ENCODE data around the gene RPUSD3.
"Not testable (repeated sequence)": the region's sequence is repeated elsewhere in the genome, so short reads cannot be mapped to it uniquely, and the experiment has no call there.

RPUSD3 gene

GRCh38 chr3:9855594-9855993, 11.8 kb upstream of the RPUSD3 start:
- H3K4me3 ChIP-seq (ENCODE audit: low read length), result no peak overlapping the region
- H3K79me2 ChIP-seq (ENCODE audit: low read length), result no peaks in the 10 kb centered on the region
- H3K9me3 ChIP-seq (replicated peaks; ENCODE audit: insufficient read depth, low read length), result no peaks in the 10 kb centered on the region
- no peak for DNase-seq
- H3K27me3 ChIP-seq (replicated peaks; ENCODE audit: insufficient read depth, low read length), result no peaks in the 10 kb centered on the region
- no peaks in the 10 kb centered on the region for H3K4me1 ChIP-seq (ENCODE audit: low read length)
- TF ChIP-seq CTCF (IDR thresholded peaks at IDR 0.05; ENCODE audit: low read length), result no peak
- no peak overlapping the region for H3K9ac ChIP-seq (ENCODE audit: low read length)
- no peaks in the 10 kb centered on the region for H3K36me3 ChIP-seq (replicated peaks; ENCODE audit: insufficient read depth, low read length)
- no peaks in the 10 kb centered on the region for H3F3A ChIP-seq (ENCODE audit: insufficient read depth, low read length)
- no peaks in the 10 kb centered on the region for H4K20me1 ChIP-seq (ENCODE audit: insufficient read depth, low read length)
- no peaks in the 10 kb centered on the region for H3K9me2 ChIP-seq (replicated peaks; ENCODE audit: insufficient read depth, low read length)
- no peak overlapping the region for H2AFZ ChIP-seq (ENCODE audit: low read length)
- H3K4me2 ChIP-seq (ENCODE audit: low read depth, low read length), result no peak overlapping the region
- no peak overlapping the region for H3K27ac ChIP-seq (ENCODE audit: low read length)

GRCh38 chr3:9854291-9854940, 10.6 kb upstream of the RPUSD3 start:
- H3K9me2 ChIP-seq (replicated peaks; ENCODE audit: insufficient read depth, low read length); H3K79me2 ChIP-seq (ENCODE audit: low read length); H2AFZ ChIP-seq (ENCODE audit: low read length); H3K36me3 ChIP-seq (replicated peaks; ENCODE audit: insufficient read depth, low read length); H3K27me3 ChIP-seq (replicated peaks; ENCODE audit: insufficient read depth, low read length); DNase-seq; H3F3A ChIP-seq (ENCODE audit: insufficient read depth, low read length); H3K9ac ChIP-seq (ENCODE audit: low read length); H3K27ac ChIP-seq (ENCODE audit: low read length); H3K4me2 ChIP-seq (ENCODE audit: low read depth, low read length); H3K4me3 ChIP-seq (ENCODE audit: low read length); H3K4me1 ChIP-seq (ENCODE audit: low read length); H4K20me1 ChIP-seq (ENCODE audit: insufficient read depth, low read length); H3K9me3 ChIP-seq (replicated peaks; ENCODE audit: insufficient read depth, low read length): not testable (repeated sequence)

GRCh38 chr3:9852528-9852927, 8.7 kb upstream of the RPUSD3 start:
- no peaks in the 10 kb centered on the region for H4K20me1 ChIP-seq (ENCODE audit: insufficient read depth, low read length)
- no peaks in the 10 kb centered on the region for H3K36me3 ChIP-seq (replicated peaks; ENCODE audit: insufficient read depth, low read length)
- no peaks in the 10 kb centered on the region for H3K27me3 ChIP-seq (replicated peaks; ENCODE audit: insufficient read depth, low read length)
- DNase-seq, result no peak
- H2AFZ ChIP-seq (ENCODE audit: low read length), result no peak overlapping the region
- TF ChIP-seq CTCF (IDR thresholded peaks at IDR 0.05; ENCODE audit: low read length), result no peak
- no peak for TF ChIP-seq EZH2phosphoT487 (IDR thresholded peaks at IDR 0.05; ENCODE audit: low read length)
- TF ChIP-seq EZH2 (optimal IDR thresholded peaks at IDR 0.05; ENCODE audit: low read depth, low read length), result no peak
- H3K4me3 ChIP-seq (ENCODE audit: low read length), result no peak overlapping the region
- no peak overlapping the region for H3K4me2 ChIP-seq (ENCODE audit: low read depth, low read length)
- no peaks in the 10 kb centered on the region for H3K79me2 ChIP-seq (ENCODE audit: low read length)
- H3K9ac ChIP-seq (ENCODE audit: low read length), result no peak overlapping the region
- no peaks in the 10 kb centered on the region for H3K9me2 ChIP-seq (replicated peaks; ENCODE audit: insufficient read depth, low read length)
- H3F3A ChIP-seq (ENCODE audit: insufficient read depth, low read length), result no peaks in the 10 kb centered on the region
- no peaks in the 10 kb centered on the region for H3K4me1 ChIP-seq (ENCODE audit: low read length)
- H3K27ac ChIP-seq (ENCODE audit: low read length), result no peak overlapping the region
- no peaks in the 10 kb centered on the region for H3K9me3 ChIP-seq (replicated peaks; ENCODE audit: insufficient read depth, low read length)

GRCh38 chr3:9851926-9852325, 8.1 kb upstream of the RPUSD3 start:
- H3K9ac ChIP-seq (ENCODE audit: low read length); H3K9me3 ChIP-seq (replicated peaks; ENCODE audit: insufficient read depth, low read length); H3K9me2 ChIP-seq (replicated peaks; ENCODE audit: insufficient read depth, low read length); H3K79me2 ChIP-seq (ENCODE audit: low read length); H3K4me1 ChIP-seq (ENCODE audit: low read length); H2AFZ ChIP-seq (ENCODE audit: low read length); H3K27me3 ChIP-seq (replicated peaks; ENCODE audit: insufficient read depth, low read length); H3F3A ChIP-seq (ENCODE audit: insufficient read depth, low read length); H3K4me2 ChIP-seq (ENCODE audit: low read depth, low read length); H3K36me3 ChIP-seq (replicated peaks; ENCODE audit: insufficient read depth, low read length); DNase-seq; H3K4me3 ChIP-seq (ENCODE audit: low read length); H3K27ac ChIP-seq (ENCODE audit: low read length); H4K20me1 ChIP-seq (ENCODE audit: insufficient read depth, low read length): not testable (repeated sequence)

- H3K9me2 ChIP-seq (replicated peaks; ENCODE audit: insufficient read depth, low read length); H3K27ac ChIP-seq (ENCODE audit: low read length); H3K36me3 ChIP-seq (replicated peaks; ENCODE audit: insufficient read depth, low read length); H4K20me1 ChIP-seq (ENCODE audit: insufficient read depth, low read length); H3F3A ChIP-seq (ENCODE audit: insufficient read depth, low read length); H3K4me3 ChIP-seq (ENCODE audit: low read length); H3K79me2 ChIP-seq (ENCODE audit: low read length); H3K9me3 ChIP-seq (replicated peaks; ENCODE audit: insufficient read depth, low read length); H3K9ac ChIP-seq (ENCODE audit: low read length); H2AFZ ChIP-seq (ENCODE audit: low read length); H3K4me1 ChIP-seq (ENCODE audit: low read length); H3K27me3 ChIP-seq (replicated peaks; ENCODE audit: insufficient read depth, low read length); H3K4me2 ChIP-seq (ENCODE audit: low read depth, low read length); DNase-seq: not testable (repeated sequence)
Measured at GRCh38 chr3:9851383-9851782, 7.6 kb upstream of the RPUSD3 start.

Data from MM.1S (cell line).